ENCODE results near the gene GALR1.
"Not testable (repeated sequence)": the region's sequence is repeated elsewhere in the genome, so short reads cannot be mapped to it uniquely, and the experiment has no call there.

GALR1 gene

GRCh38 chr18:77263466-77263763 lies 13.8 kb downstream of the GALR1 start:
- TF ChIP-seq CTCF (IDR thresholded peaks at IDR 0.05; ENCODE audit: control insufficient read depth, extremely low read depth, insufficient read depth): no peak
- DNase-seq (ENCODE audit: low read depth): no peak
- H3K4me3 ChIP-seq (ENCODE audit: low read depth, low read length): no peak overlapping the region

- no peak for TF ChIP-seq CTCF (IDR thresholded peaks at IDR 0.05; ENCODE audit: control insufficient read depth, extremely low read depth, insufficient read depth)
- H3K4me3 ChIP-seq (ENCODE audit: low read depth, low read length): no peak overlapping the region
- no peak for DNase-seq (ENCODE audit: low read depth)
Measured at GRCh38 chr18:77267969-77268368, 18.3 kb downstream of the GALR1 start.

- H3K4me3 ChIP-seq (ENCODE audit: low read depth, low read length): no peak overlapping the region
- no peak for TF ChIP-seq CTCF (IDR thresholded peaks at IDR 0.05; ENCODE audit: control insufficient read depth, extremely low read depth, insufficient read depth)
- no peak for DNase-seq (ENCODE audit: low read depth)
Measured at GRCh38 chr18:77268456-77268855, 18.8 kb downstream of the GALR1 start.

- TF ChIP-seq CTCF (IDR thresholded peaks at IDR 0.05; ENCODE audit: control insufficient read depth, extremely low read depth, insufficient read depth): no peak
- no peak for DNase-seq (ENCODE audit: low read depth)
- no peak overlapping the region for H3K4me3 ChIP-seq (ENCODE audit: low read depth, low read length)
Measured at GRCh38 chr18:77271576-77272481, 22.2 kb downstream of the GALR1 start.

- H3K4me3 ChIP-seq (ENCODE audit: low read depth, low read length); DNase-seq (ENCODE audit: low read depth): not testable (repeated sequence)
Measured at GRCh38 chr18:77290841-77291240, 41.2 kb downstream of the GALR1 start.

GRCh38 chr18:77298172-77298571 lies 48.5 kb downstream of the GALR1 start:
- DNase-seq (ENCODE audit: low read depth): no peak
- no peak overlapping the region for H3K4me3 ChIP-seq (ENCODE audit: low read depth, low read length)
- TF ChIP-seq CTCF (IDR thresholded peaks at IDR 0.05; ENCODE audit: control insufficient read depth, extremely low read depth, insufficient read depth): no peak

GRCh38 chr18:77299706-77300105 lies 50.1 kb downstream of the GALR1 start:
- H3K4me3 ChIP-seq (ENCODE audit: low read depth, low read length): no peak overlapping the region
- DNase-seq (ENCODE audit: low read depth): no peak
- TF ChIP-seq CTCF (IDR thresholded peaks at IDR 0.05; ENCODE audit: control insufficient read depth, extremely low read depth, insufficient read depth): no peak
